Stimulated activated CD8-positive, alpha-beta memory T cell treated with anti-CD3 and anti-CD28 coated beads, Interleukin-15, amount 100 ng/mL, for 1 hour (primary cell): ENCODE data around the gene GET3.

ENCODE experiments used
- DNase-seq: peaks from one replicate; pipeline ENCODE4 v3.0.0-alpha.2; 2020; ENCODE audit warnings: low read depth

Gene GET3

GRCh38 chr19:12779162-12779993, 42.1 kb downstream of the GET3 start:
- DNase-seq = no peak

- DNase-seq = no peak
Observed at GRCh38 chr19:12782174-12782423, 44.8 kb downstream of the GET3 start.

GRCh38 chr19:12782424-12783290, 45.4 kb downstream of the GET3 start:
- peak; percentile 72 for DNase-seq

- no peak for DNase-seq
Observed at GRCh38 chr19:12783291-12783848, 46.1 kb downstream of the GET3 start.

- no peak for DNase-seq
Observed at GRCh38 chr19:12783849-12784393, 46.6 kb downstream of the GET3 start.

DNA sequence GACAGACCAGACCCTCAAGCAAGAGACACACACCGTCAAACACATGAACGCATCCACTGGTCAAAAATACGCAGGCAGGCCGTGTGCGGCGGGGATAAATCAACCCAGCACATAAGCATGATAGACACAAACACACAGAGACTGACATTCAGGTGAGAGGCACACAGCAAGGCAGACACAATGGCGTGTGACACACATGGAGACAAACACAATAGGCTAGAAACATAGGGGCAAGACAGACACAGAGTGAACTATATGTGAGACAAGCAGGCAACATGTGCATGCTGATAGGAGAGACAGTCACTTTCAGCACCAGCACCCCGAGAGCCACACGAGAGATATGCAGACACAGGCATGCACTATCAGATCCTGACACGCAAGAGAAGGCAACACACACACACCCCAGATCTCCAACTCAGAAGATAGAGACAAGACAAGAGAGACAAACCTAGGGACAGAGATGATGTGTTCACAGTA, 47.1 kb downstream of the GET3 start:
- DNase-seq = no peak

DNA sequence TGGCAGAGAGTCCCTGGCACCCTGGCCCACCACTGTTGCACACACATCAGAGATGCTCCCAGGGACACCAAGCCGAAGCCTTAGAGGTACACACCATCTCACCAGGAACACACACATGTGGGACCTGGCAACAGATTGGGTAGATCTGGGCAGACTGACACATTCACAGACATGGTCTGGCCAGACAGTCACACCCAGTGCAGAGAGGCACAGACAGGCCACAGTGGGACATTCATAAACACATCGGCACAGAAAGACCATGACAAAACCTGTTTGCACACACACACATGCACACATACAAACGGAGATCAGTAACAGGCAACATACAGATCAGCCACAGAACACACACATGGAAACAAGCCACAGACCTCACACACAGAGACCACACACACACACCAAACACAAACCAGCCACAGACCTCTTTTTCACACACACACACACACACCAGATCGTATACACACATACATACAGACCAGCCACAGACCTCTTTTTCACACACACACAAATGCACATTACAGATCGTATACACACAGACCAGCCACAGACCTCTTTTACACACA, 47.7 kb downstream of the GET3 start:
- DNase-seq = no peak

DNA sequence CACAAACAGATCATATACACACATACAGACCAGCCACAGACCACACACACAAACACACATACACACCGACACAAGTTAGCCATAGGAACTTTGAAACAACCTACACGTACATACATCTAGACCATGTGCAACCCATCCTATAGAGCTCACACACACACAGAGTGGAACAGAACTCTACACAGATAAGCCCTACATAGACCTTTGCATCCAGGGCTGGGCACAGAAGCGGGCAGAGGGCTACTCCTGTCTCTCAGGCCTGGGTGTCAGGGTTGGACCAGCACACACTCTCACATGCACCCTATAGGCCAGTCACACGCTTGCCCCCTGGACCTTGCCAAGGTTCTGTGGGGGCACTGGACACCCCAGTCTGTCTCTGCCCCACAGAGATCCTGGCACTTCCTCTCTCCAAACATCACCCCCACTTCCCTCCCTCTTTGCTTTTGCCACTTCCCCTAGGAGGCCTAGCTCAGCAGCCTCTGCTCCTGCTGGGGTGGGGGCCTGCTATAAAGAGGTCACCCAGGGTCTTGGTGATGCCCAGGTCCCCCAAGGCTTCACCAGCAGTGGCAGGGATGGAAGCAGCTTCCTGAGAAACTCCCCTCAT, 48.2 kb downstream of the GET3 start:
- DNase-seq = no peak

GRCh38 chr19:12786141-12786870, 49.0 kb downstream of the GET3 start:
- no peak for DNase-seq

DNA sequence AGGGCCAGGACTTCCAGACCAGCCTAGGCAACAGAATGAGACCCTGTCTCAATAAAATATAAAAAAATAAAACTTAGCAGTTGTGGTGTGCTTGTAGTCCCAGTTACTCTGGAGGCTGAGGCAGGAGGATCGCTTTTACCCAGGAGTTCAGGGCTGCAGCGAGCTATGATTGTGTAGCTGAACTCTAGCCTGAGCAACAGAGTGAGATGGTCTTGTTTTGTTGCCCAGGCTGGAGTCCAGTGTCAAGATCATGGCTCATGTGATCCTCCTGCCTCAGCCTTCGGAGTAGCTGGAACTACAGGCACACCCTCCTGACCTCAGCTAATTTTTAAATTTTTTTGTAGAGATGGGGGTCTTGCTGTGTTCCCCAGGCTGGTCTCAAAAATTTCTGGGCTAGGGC, 49.7 kb downstream of the GET3 start:
- no peak for DNase-seq

DNA sequence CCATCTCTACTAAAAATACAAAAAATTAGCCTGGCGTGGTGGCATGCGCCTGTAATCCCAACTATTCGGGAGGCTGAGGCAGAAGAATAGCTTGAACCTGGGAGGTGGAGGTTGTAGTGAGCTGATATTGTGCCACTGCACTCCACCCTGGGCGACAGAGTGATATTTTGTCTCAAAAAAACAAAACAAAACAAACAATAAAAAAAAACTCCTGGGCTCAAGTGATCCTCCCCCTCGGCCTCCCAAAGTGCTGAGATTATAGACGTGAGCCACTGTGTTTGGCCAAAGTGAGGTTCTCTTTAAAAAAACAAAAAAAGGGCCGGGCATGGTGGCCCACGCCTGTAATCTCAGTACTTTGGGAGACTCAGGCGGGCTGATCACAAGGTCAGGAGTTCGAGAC, 50.2 kb downstream of the GET3 start:
- no peak for DNase-seq

GRCh38 chr19:12788042-12788681, 50.9 kb downstream of the GET3 start:
- no peak for DNase-seq

GRCh38 chr19:12788682-12789097, 51.4 kb downstream of the GET3 start:
- no peak for DNase-seq

GRCh38 chr19:12789098-12789903, 52.0 kb downstream of the GET3 start:
- DNase-seq = no peak

DNA sequence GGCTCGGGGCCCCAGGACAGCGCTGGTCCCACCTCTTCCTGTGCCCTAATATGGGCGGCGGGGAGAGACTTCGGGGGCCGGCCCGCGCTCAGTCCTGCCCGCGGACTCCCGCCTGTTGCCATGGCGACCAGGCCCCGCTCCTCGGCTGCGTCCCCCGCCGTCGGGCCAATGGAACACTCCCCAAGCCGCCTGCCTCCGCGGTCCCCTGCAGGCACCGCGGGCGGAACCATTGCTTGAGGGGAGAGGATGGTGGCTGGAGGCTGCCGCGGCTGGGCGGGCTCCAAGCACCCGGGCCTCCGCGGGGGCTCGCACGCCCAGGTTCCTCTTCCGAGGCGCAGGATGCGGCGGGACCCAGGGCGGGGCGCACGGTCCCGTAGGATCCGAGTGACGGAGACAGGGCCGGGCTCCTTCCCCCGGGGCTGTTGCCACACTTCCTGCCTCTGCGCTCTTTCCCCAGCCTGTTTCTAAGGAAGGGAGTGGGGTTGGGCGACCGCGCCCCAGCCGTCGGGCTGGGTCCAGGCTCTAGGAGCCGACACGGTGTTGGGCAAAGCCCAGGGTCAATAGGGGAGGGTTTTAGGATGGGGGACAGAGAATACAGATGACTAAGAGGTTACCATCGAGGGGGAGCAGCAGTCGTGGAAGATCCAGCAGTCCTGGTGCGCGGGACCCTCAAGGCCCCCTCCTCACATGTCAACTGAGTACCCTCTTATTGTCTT, 52.8 kb downstream of the GET3 start:
- peak; percentile 83 for DNase-seq

- no peak for DNase-seq
Observed at GRCh38 chr19:12790628-12791344, 53.5 kb downstream of the GET3 start.

GRCh38 chr19:12791345-12792050, 54.2 kb downstream of the GET3 start, which contains the start of gene JUNB:
TSS of gene JUNB (plus strand) at chr19:12791486. CDS start at chr19:12791772, 286 bp downstream.
- DNase-seq = peak; percentile 93
